IPS-18a (cell line): Measurements from ENCODE around the gene TLE4.
"Not testable (repeated sequence)": the region's sequence is repeated elsewhere in the genome, so short reads cannot be mapped to it uniquely, and the experiment has no call there.

Source experiments
- H3K27ac ChIP-seq: one replicate; pipeline ENCODE4 v1.5.1; 2013; ENCODE audit warnings: low read length
- H3K27me3 ChIP-seq: one replicate; pipeline ENCODE4 v1.6.1; 2013; ENCODE audit warnings: mild to moderate bottlenecking, low read length; ENCODE audit not compliant: control insufficient read depth, insufficient read depth
- H3K36me3 ChIP-seq: one replicate; pipeline ENCODE4 v1.6.1; 2013; ENCODE audit warnings: low read depth, low read length; ENCODE audit not compliant: control insufficient read depth
- H3K4me1 ChIP-seq: one replicate; pipeline ENCODE4 v1.6.1; 2013; ENCODE audit warnings: low read depth, low read length; ENCODE audit not compliant: control insufficient read depth
- H3K4me3 ChIP-seq: one replicate; pipeline ENCODE4 v1.5.1; 2013; ENCODE audit warnings: low read length
- H3K9ac ChIP-seq: one replicate; pipeline ENCODE4 v1.6.1; 2013; ENCODE audit warnings: mild to moderate bottlenecking, low read length, moderate library complexity
- H3K9me3 ChIP-seq: one replicate; pipeline ENCODE4 v1.6.1; 2013; ENCODE audit warnings: low read depth, low read length; ENCODE audit not compliant: control insufficient read depth

TLE4 gene

GRCh38 chr9:79735023-79735779, 163.4 kb downstream of the TLE4 start:
- Histone ChIP-seq H3K9ac (no peak overlapping the region), H3K27me3 (no peaks in the 10 kb centered on the region), H3K36me3 (peaks cover under 1% of the 10 kb centered on the region), H3K27ac (no peak overlapping the region), H3K9me3 (no peaks in the 10 kb centered on the region), H3K4me1 (no peaks in the 10 kb centered on the region), H3K4me3 (no peak overlapping the region)

DNA sequence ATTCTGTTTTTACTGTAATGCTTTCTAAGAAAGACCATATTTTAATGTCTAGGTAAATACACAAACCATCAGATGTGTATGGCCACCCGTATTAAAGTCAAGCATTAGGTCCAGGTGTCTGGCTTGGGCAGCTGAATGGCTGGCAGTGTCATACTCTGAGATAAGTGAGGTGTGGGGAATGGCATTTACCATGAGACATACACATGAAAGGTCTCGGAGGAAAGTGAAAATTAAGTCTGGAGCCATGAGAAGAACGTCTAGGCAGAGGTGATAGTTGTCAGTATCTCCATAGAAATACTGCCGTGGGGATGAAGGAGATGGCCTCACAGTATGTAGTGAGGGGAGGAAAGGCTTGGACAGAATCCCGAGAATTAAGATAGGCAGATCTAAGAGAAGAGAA, 164.3 kb downstream of the TLE4 start:
- H3K36me3 ChIP-seq = no peaks in the 10 kb centered on the region
- H3K4me3 ChIP-seq = no peak overlapping the region
- no peak overlapping the region for H3K27ac ChIP-seq
- no peak overlapping the region for H3K9ac ChIP-seq
- no peaks in the 10 kb centered on the region for H3K27me3 ChIP-seq
- H3K4me1 ChIP-seq = no peaks in the 10 kb centered on the region
- H3K9me3 ChIP-seq = no peaks in the 10 kb centered on the region

DNA sequence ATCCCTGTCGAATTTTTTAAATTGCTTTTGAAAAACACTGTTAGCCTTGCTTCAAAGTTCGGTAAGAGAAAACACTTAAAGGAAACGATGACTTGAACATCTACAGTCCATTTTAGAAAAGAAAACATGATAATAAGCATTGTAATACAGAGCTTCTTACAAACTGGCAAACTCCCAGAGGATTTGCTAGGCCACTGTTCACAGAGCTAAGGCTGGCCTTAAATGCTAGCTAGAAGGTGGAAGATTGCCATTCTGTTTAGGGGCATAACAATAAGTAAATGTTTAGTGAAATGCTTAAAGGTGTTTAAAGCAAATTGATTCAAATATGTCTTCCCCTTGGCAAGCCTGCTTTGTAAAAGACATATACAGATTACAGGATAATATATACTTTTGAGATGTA, 169.6 kb downstream of the TLE4 start:
- no peaks in the 10 kb centered on the region for H3K9me3 ChIP-seq
- H3K4me1 ChIP-seq = peaks cover 4% of the 10 kb centered on the region
- H3K27me3 ChIP-seq = no peaks in the 10 kb centered on the region
- no peak overlapping the region for H3K9ac ChIP-seq
- H3K36me3 ChIP-seq = no peaks in the 10 kb centered on the region
- H3K4me3 ChIP-seq = no peak overlapping the region
- no peak overlapping the region for H3K27ac ChIP-seq

GRCh38 chr9:79742110-79742721, 170.5 kb downstream of the TLE4 start:
- H3K4me1 ChIP-seq = peaks cover 4% of the 10 kb centered on the region
- no peaks in the 10 kb centered on the region for H3K36me3 ChIP-seq
- no peak overlapping the region for H3K9ac ChIP-seq
- H3K27me3 ChIP-seq = no peaks in the 10 kb centered on the region
- no peak overlapping the region for H3K27ac ChIP-seq
- no peaks in the 10 kb centered on the region for H3K9me3 ChIP-seq
- H3K4me3 ChIP-seq = no peak overlapping the region

- Histone ChIP-seq H3K27me3 (no peaks in the 10 kb centered on the region), H3K27ac (no peak overlapping the region), H3K36me3 (no peaks in the 10 kb centered on the region), H3K9me3 (no peaks in the 10 kb centered on the region), H3K4me1 (peaks cover 4% of the 10 kb centered on the region), H3K4me3 (no peak overlapping the region), H3K9ac (no peak overlapping the region)
Observed at GRCh38 chr9:79744521-79744920, 172.8 kb downstream of the TLE4 start.

GRCh38 chr9:79745752-79746336, 174.1 kb downstream of the TLE4 start:
- H3K4me1 ChIP-seq = peaks cover 4% of the 10 kb centered on the region
- no peaks in the 10 kb centered on the region for H3K36me3 ChIP-seq
- no peaks in the 10 kb centered on the region for H3K9me3 ChIP-seq
- no peaks in the 10 kb centered on the region for H3K27me3 ChIP-seq
- no peak overlapping the region for H3K27ac ChIP-seq
- no peak overlapping the region for H3K9ac ChIP-seq
- H3K4me3 ChIP-seq = no peak overlapping the region

DNA sequence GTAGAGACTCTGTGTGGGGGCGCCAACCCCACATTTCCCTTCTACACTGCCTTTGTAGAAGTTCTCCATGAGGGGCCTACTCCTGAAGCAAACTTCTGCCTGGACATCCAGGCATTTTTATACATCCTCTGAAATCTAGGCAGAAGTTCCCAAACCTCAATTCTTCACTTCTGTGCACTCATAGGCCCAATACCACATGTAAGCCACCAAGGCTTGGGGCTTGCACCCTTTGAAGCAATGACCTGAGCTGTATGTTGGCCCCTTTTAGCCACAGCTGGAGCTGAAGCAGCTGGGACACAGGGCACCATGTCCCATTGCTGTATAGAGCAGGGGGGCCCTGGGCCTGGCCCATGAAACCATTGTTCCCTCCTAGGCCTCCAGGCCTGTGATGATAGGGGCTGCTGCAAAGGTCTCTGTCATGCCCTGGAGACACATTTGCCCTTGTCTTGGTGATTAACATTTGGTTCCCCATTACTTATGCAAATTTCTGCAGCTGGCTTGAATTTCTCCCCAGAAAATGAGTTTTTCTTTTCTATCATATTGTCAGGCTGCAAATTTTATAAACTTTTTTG, 180.2 kb downstream of the TLE4 start:
- H3K4me1 ChIP-seq, H3K36me3 ChIP-seq, H3K4me3 ChIP-seq, H3K9ac ChIP-seq, H3K9me3 ChIP-seq, H3K27me3 ChIP-seq, H3K27ac ChIP-seq: not testable (repeated sequence)

DNA sequence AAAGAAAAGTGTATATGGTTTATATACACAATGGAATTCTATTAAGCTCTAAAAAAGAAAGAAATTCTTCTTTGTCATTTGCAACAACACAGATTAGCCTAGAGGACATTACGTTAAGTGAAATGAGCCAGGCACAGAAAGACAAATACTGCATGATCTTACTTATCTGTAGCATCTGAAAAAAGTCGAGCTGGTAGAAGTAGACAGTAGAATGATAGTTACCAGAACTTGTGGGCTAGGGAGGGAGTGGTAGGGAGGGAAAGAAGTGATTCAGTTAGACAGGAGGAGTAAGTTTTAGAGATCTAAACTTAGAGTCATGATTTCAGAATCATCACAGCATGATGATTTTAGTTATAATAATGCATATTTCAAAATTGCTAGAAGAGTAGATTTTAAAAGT, 184.6 kb downstream of the TLE4 start:
- H3K27ac ChIP-seq = no peak overlapping the region
- no peaks in the 10 kb centered on the region for H3K36me3 ChIP-seq
- H3K9me3 ChIP-seq = peaks cover 7% of the 10 kb centered on the region
- H3K4me3 ChIP-seq = no peak overlapping the region
- H3K27me3 ChIP-seq = no peaks in the 10 kb centered on the region
- no peaks in the 10 kb centered on the region for H3K4me1 ChIP-seq
- no peak overlapping the region for H3K9ac ChIP-seq

- Histone ChIP-seq H3K4me1 (no peaks in the 10 kb centered on the region), H3K27me3 (no peaks in the 10 kb centered on the region), H3K9ac (no peak overlapping the region), H3K36me3 (no peaks in the 10 kb centered on the region), H3K4me3 (no peak overlapping the region), H3K9me3 (peaks cover 4% of the 10 kb centered on the region), H3K27ac (no peak overlapping the region)
Observed at GRCh38 chr9:79757074-79757473, 185.3 kb downstream of the TLE4 start.

DNA sequence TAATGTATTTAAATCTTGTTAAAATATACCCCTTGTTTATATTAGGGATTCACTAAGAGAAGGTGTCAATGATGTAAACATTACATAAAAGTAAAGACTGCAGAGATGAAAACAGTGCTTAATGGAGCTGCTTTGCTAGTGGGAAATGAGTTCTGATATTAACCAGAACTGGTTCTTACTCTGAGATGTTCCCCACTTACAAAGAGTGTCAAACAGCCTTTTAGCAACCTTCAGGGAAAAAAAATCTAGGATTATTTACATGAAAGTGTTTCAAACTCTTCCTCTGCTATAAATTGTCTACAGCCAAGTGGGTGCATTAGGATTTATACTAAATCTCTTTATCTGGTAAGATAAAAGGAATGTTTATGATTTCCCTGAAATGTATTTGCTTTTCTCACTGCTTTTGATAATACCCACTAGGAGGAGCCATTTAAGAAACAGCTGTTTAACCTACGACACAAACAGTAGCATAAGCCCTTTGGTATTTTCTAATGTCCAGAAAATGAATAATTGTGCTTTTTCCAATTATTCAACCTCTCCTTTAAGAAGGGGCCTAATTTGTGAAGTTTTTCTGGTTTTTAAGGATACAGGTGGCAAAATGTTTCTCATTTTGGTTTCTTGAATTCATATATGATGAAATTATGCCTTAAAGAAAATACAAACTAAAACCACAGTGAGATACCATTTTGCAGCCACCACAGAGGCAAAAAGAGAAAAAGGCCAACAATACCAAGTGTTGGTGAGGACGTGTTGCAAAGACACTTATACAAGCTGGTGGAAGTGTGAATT, 186.3 kb downstream of the TLE4 start:
- Histone ChIP-seq H3K4me1 (no peaks in the 10 kb centered on the region), H3K9ac (no peak overlapping the region), H3K27me3 (no peaks in the 10 kb centered on the region), H3K4me3 (no peak overlapping the region), H3K36me3 (no peaks in the 10 kb centered on the region), H3K9me3 (no peaks in the 10 kb centered on the region), H3K27ac (no peak overlapping the region)

- Histone ChIP-seq H3K27me3 (no peaks in the 10 kb centered on the region), H3K36me3 (no peaks in the 10 kb centered on the region), H3K4me3 (no peak overlapping the region), H3K9me3 (no peaks in the 10 kb centered on the region), H3K27ac (no peak overlapping the region), H3K4me1 (no peaks in the 10 kb centered on the region), H3K9ac (no peak overlapping the region)
Observed at GRCh38 chr9:79759460-79759859, 187.7 kb downstream of the TLE4 start.
